Cardiac fibroblast (primary cell): ENCODE measurements around the gene CDH7.

Source experiments
- DNase-seq, 2 donors: peaks; one replicate each; pipeline versions ENCODE4 v3.0.0 to v3.0.0-alpha.2; 2010; ENCODE audit warnings: low read depth in 2 of 2
- H3K4me3 ChIP-seq, 2 donors: replicated peaks in 1 of 2; 1 replicate in 1 of 2; 2 replicates in 1 of 2; pipeline ENCODE4 v1.5.1; 2011; ENCODE audit warnings: low read depth in 2 of 2, low read length in 2 of 2, mild to moderate bottlenecking in 2 of 2, moderate library complexity in 1 of 2
- TF ChIP-seq, protein P1 (sequence below): IDR thresholded peaks from one replicate; pipeline ENCODE4 v1.5.1; 2011; ENCODE audit warnings: low read depth, mild to moderate bottlenecking, low read length, inconsistent platforms

The CDH7 gene

GRCh38 chr18:65750389-65751154 lies at the start of gene CDH7:
TSS of gene CDH7 (plus strand) at chr18:65751012. CDS start at chr18:65762843, 11,831 bp downstream.
- TF ChIP-seq, protein P1, sequence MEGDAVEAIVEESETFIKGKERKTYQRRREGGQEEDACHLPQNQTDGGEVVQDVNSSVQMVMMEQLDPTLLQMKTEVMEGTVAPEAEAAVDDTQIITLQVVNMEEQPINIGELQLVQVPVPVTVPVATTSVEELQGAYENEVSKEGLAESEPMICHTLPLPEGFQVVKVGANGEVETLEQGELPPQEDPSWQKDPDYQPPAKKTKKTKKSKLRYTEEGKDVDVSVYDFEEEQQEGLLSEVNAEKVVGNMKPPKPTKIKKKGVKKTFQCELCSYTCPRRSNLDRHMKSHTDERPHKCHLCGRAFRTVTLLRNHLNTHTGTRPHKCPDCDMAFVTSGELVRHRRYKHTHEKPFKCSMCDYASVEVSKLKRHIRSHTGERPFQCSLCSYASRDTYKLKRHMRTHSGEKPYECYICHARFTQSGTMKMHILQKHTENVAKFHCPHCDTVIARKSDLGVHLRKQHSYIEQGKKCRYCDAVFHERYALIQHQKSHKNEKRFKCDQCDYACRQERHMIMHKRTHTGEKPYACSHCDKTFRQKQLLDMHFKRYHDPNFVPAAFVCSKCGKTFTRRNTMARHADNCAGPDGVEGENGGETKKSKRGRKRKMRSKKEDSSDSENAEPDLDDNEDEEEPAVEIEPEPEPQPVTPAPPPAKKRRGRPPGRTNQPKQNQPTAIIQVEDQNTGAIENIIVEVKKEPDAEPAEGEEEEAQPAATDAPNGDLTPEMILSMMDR = no peak
- no peak within 1 kb of the TSS for H3K4me3 ChIP-seq
- DNase-seq = no peak

- no peak for DNase-seq
- H3K4me3 ChIP-seq = no peak overlapping the region
- TF ChIP-seq, protein P1 = no peak
Measured at GRCh38 chr18:65704046-65704445, 46.8 kb upstream of the CDH7 start.

GRCh38 chr18:65706646-65707045 lies 44.2 kb upstream of the CDH7 start:
- TF ChIP-seq, protein P1 = no peak
- H3K4me3 ChIP-seq = no peak overlapping the region
- no peak for DNase-seq

GRCh38 chr18:65711493-65711892 lies 39.3 kb upstream of the CDH7 start:
- TF ChIP-seq, protein P1 = no peak
- no peak overlapping the region for H3K4me3 ChIP-seq
- no peak for DNase-seq

- TF ChIP-seq, protein P1 = no peak
- no peak for DNase-seq
- no peak overlapping the region for H3K4me3 ChIP-seq
Measured at GRCh38 chr18:65721619-65722018, 29.2 kb upstream of the CDH7 start.

GRCh38 chr18:65725251-65726050 lies 25.4 kb upstream of the CDH7 start:
- DNase-seq = no peak
- TF ChIP-seq, protein P1 = no peak

More at GRCh38 chr18:65725251-65726050, 25.4 kb upstream of the CDH7 start:
- no peak overlapping the region for H3K4me3 ChIP-seq
